Measurements from ENCODE around the gene LMO7.

- no peak for TF ChIP-seq POLR2A (IDR thresholded peaks at IDR 0.05; ENCODE audit: low read length)
- TF ChIP-seq GATA1 (IDR thresholded peaks at IDR 0.05; ENCODE audit: low read depth, low read length) = no peak
These were observed 57.1 kb downstream of the LMO7 start for GRCh38 chr13:75693227-75693626.

All from erythroblast (primary cell).